Left hindlimb (tissue), 1 donor: ENCODE results near the gene TEAD2.
"Not testable (repeated sequence)": the region's sequence is repeated elsewhere in the genome, so short reads cannot be mapped to it uniquely, and the experiment has no call there.

ENCODE experiments used
- DNase-seq: peaks from one replicate; pipeline ENCODE4 v3.0.0-alpha.2; 2018

TEAD2 gene

GRCh38 chr19:49344505-49345423, 17.5 kb downstream of the TEAD2 start:
- DNase-seq = no peak

- DNase-seq = no peak
These were observed 19.1 kb downstream of the TEAD2 start for GRCh38 chr19:49343123-49343522.

GRCh38 chr19:49342291-49342721, 19.9 kb downstream of the TEAD2 start:
- no peak for DNase-seq

GRCh38 chr19:49340865-49341718, 21.1 kb downstream of the TEAD2 start:
- DNase-seq = no peak

GRCh38 chr19:49340069-49340864, 21.9 kb downstream of the TEAD2 start:
- peak; percentile 70 for DNase-seq

GRCh38 chr19:49339301-49340068, 22.7 kb downstream of the TEAD2 start:
- DNase-seq = peak; percentile 91

- DNase-seq = peak; percentile 71
These were observed 23.4 kb downstream of the TEAD2 start for GRCh38 chr19:49338691-49339300.

GRCh38 chr19:49338023-49338677, 24.1 kb downstream of the TEAD2 start:
- DNase-seq = no peak

GRCh38 chr19:49337267-49338022, 24.8 kb downstream of the TEAD2 start:
- no peak for DNase-seq

GRCh38 chr19:49336482-49337266, 25.5 kb downstream of the TEAD2 start:
- no peak for DNase-seq

GRCh38 chr19:49335784-49336481, 26.3 kb downstream of the TEAD2 start:
- no peak for DNase-seq

- DNase-seq = no peak
These were observed 27.0 kb downstream of the TEAD2 start, which contains the start of gene CD37 for GRCh38 chr19:49335071-49335783. Gene CD37 (plus strand): TSS chr19:49335406. CDS start chr19:49335541, 135 bp downstream.

- no peak for DNase-seq
These were observed 28.4 kb downstream of the TEAD2 start for GRCh38 chr19:49333811-49334288.

GRCh38 chr19:49333418-49333805, 28.8 kb downstream of the TEAD2 start:
- DNase-seq = no peak

GRCh38 chr19:49332691-49333417, 29.4 kb downstream of the TEAD2 start:
- not testable (repeated sequence) for DNase-seq

GRCh38 chr19:49331616-49332055, 30.6 kb downstream of the TEAD2 start:
- DNase-seq = no peak

- DNase-seq = not testable (repeated sequence)
These were observed 31.0 kb downstream of the TEAD2 start for GRCh38 chr19:49331187-49331586.
